HCT116 (cell line): ENCODE measurements around the gene VSTM2B. TPM values are rescaled to one million over a fixed set of nuclear protein-coding genes. Genes with fewer than 3 reads are reported as not detected.

Source experiments
- ATAC-seq: fragments of 200-7000 bp; cut with Tn5 transposase; 2 replicates; pipeline ENCODE4 v1.9.1; 2020; ENCODE audit warnings: mild to moderate bottlenecking, moderate library complexity
- BruUV-seq: library from RNA; stranded (reverse); fragments of 400-500 nt; replicated peaks from 2 replicates; lab custom pipeline; 2021; lab: Mats Ljungman, UMichigan
- CTCF ChIA-PET: fragments of 300-600 bp; sonication (Branson Sonifier 250); formaldehyde crosslinking; loops from one replicate; lab custom pipeline; 2021; ENCODE audit warnings: antibody characterized with exemption; lab: Charles Lee
- POLR2A ChIA-PET: fragments of 300-600, 350-600 bp; sonication (Branson Sonifier 250); formaldehyde crosslinking; loops from one replicate; lab custom pipeline; 2021; ENCODE audit warnings: antibody characterized with exemption; lab: Charles Lee
- RAD21 ChIA-PET, 2 experiments: fragments of 300-600 bp; sonication (Branson Sonifier 250); formaldehyde crosslinking; loops; one replicate each; lab custom pipeline; 2023; ENCODE audit warnings: low total read pairs in 2 of 2; ENCODE audit not compliant: uncharacterized antibody in 2 of 2, unreplicated experiment in 2 of 2, low non-redundant PET in 1 of 2; lab: Charles Lee
- DNase-seq: peaks from one replicate; pipeline ENCODE4 v3.0.0-alpha.2; 2010; ENCODE audit warnings: low read depth, low spot score
- H2AFZ ChIP-seq: fragments of 200-600 bp; shearing (Covaris generic), sonication (generic); 2 replicates; pipeline ENCODE4 v1.6.1; 2017; ENCODE audit warnings: low read depth, mixed run types, mixed read lengths, antibody characterized with exemption, low read length; ENCODE audit not compliant: poor library complexity, severe bottlenecking
- H3K27ac ChIP-seq: 2 replicates; pipeline ENCODE4 v1.5.1; 2012; ENCODE audit warnings: low read depth, low read length
- H3K27me3 ChIP-seq: fragments of 200-600 bp; sonication (generic); 2 replicates; pipeline ENCODE4 v1.6.1; 2016; ENCODE audit warnings: mixed run types, low read length, mixed read lengths; ENCODE audit not compliant: insufficient read depth
- H3K36me3 ChIP-seq, 2 experiments: fragments of 200-500 bp in 1 of 2; fragments of 200-600 bp in 1 of 2; sonication (Bioruptor generic) in 1 of 2; sonication (generic) in 1 of 2; 2 replicates each; pipeline versions ENCODE4 v1.5.1 to v1.6.1; 2014 to 2016; ENCODE audit warnings: low read length in 2 of 2, inconsistent platforms in 1 of 2, mixed read lengths in 1 of 2, mixed run types in 1 of 2; ENCODE audit not compliant: insufficient read depth in 2 of 2, control insufficient read depth in 1 of 2
- H3K4me1 ChIP-seq, 2 experiments: fragments of 200-600 bp in 1 of 2; sonication (generic) in 1 of 2; 2 replicates each; pipeline versions ENCODE4 v1.5.1 to v1.6.1; 2012 to 2017; ENCODE audit warnings: low read length in 2 of 2, inconsistent platforms in 1 of 2, mild to moderate bottlenecking in 1 of 2, mixed read lengths in 1 of 2, mixed run types in 1 of 2, moderate library complexity in 1 of 2; ENCODE audit not compliant: insufficient read depth in 2 of 2, control insufficient read depth in 1 of 2
- H3K4me2 ChIP-seq: fragments of 200-600 bp; sonication (generic); 2 replicates; pipeline ENCODE4 v1.6.1; 2017; ENCODE audit warnings: mixed run types, low read length, mixed read lengths
- H3K4me3 ChIP-seq, 2 experiments: fragments of 200-600 bp in 1 of 2; sonication (generic) in 1 of 2; replicated peaks in 1 of 2; 2 replicates each; pipeline ENCODE4 v1.5.1; 2011 to 2016; ENCODE audit warnings: low read length in 2 of 2, control low read depth in 1 of 2, low read depth in 1 of 2, mild to moderate bottlenecking in 1 of 2, mixed read lengths in 1 of 2, mixed run types in 1 of 2
- H3K79me2 ChIP-seq: fragments of 200-600 bp; sonication (generic); 2 replicates; pipeline ENCODE4 v1.6.1; 2017; ENCODE audit warnings: mild to moderate bottlenecking, mixed run types, low read length, moderate library complexity, mixed read lengths; ENCODE audit not compliant: insufficient read depth
- H3K9ac ChIP-seq: fragments of 200-600 bp; sonication (generic); 2 replicates; pipeline ENCODE4 v1.6.1; 2016; ENCODE audit warnings: low read length, mixed read lengths
- H3K9me2 ChIP-seq: fragments of 200-600 bp; sonication (generic), shearing (Covaris generic); 2 replicates; pipeline ENCODE4 v1.6.1; 2017; ENCODE audit warnings: mixed run types, mild to moderate bottlenecking, moderate library complexity; ENCODE audit not compliant: insufficient read depth
- H3K9me3 ChIP-seq, 2 experiments: fragments of 200-500 bp in 1 of 2; fragments of 200-600 bp in 1 of 2; sonication (Bioruptor generic) in 1 of 2; sonication (generic) in 1 of 2; 2 replicates each; pipeline ENCODE4 v1.6.1; 2014 to 2017; ENCODE audit warnings: low read length in 2 of 2, mixed read lengths in 2 of 2, inconsistent platforms in 1 of 2, low read depth in 1 of 2, mild to moderate bottlenecking in 1 of 2, mixed run types in 1 of 2, moderate library complexity in 1 of 2; ENCODE audit not compliant: control insufficient read depth in 1 of 2, insufficient read depth in 1 of 2
- H4K20me1 ChIP-seq: fragments of 200-600 bp; sonication (generic), shearing (Covaris generic); 2 replicates; pipeline ENCODE4 v1.6.1; 2017; ENCODE audit warnings: mixed run types, mild to moderate bottlenecking, moderate library complexity; ENCODE audit not compliant: insufficient read depth
- CBX3 ChIP-seq: IDR thresholded peaks from 2 replicates; pipeline ENCODE4 v1.6.1; 2012; ENCODE audit warnings: low read depth
- CEBPB ChIP-seq: IDR thresholded peaks from 2 replicates; pipeline ENCODE4 v1.6.1; 2012; ENCODE audit warnings: low read depth
- EGR1 ChIP-seq: IDR thresholded peaks from 2 replicates; pipeline ENCODE4 v1.6.1; 2012; ENCODE audit warnings: low read depth
- ELF1 ChIP-seq: IDR thresholded peaks from 2 replicates; pipeline ENCODE4 v1.6.1; 2012; ENCODE audit warnings: low read depth, borderline replicate concordance
- EZH2phosphoT487 ChIP-seq: fragments of 200-600 bp; IDR thresholded peaks from 2 replicates; pipeline ENCODE4 v1.6.1; 2018; ENCODE audit warnings: antibody characterized with exemption, borderline replicate concordance
- FOSL1 ChIP-seq: IDR thresholded peaks from 2 replicates; pipeline ENCODE4 v1.6.1; 2012; ENCODE audit warnings: low read depth
- POLR2A ChIP-seq: IDR thresholded peaks from 2 replicates; pipeline ENCODE4 v1.7.0; 2011; ENCODE audit warnings: borderline replicate concordance; ENCODE audit not compliant: insufficient read depth, insufficient read length; ENCODE audit errors: extremely low read depth
- POLR2AphosphoS5 ChIP-seq: IDR thresholded peaks from 2 replicates; pipeline ENCODE4 v1.6.1; 2011; ENCODE audit warnings: mild to moderate bottlenecking, low read depth, low read length, moderate library complexity
- RAD21 ChIP-seq: IDR thresholded peaks from 2 replicates; pipeline ENCODE4 v1.6.1; 2012; ENCODE audit warnings: low read depth, mild to moderate bottlenecking
- SP1 ChIP-seq: IDR thresholded peaks from 2 replicates; pipeline ENCODE4 v1.6.1; 2012; ENCODE audit warnings: low read depth
- SRF ChIP-seq: IDR thresholded peaks from 2 replicates; pipeline ENCODE4 v1.6.1; 2012; ENCODE audit warnings: low read depth
- ZFX ChIP-seq: fragments of 450-650 bp; IDR thresholded peaks from 2 replicates; pipeline ENCODE4 v1.6.1; 2017
- ZNF274 ChIP-seq: fragments of 200-500 bp; sonication (Bioruptor generic); IDR thresholded peaks from 2 replicates; pipeline ENCODE4 v1.6.1; 2014; ENCODE audit warnings: mild to moderate bottlenecking, low read depth, low read length, inconsistent platforms
- intact Hi-C: fragments of 100-400 bp; cut with micrococcal nuclease; formaldehyde crosslinking; loops from 2 replicates; pipeline ENCODE4 v1.10.0; 2022
- total RNA-seq: library from RNA; stranded (reverse); gene quantifications from one replicate; pipeline ENCODE4 v1.2.1, GENCODE V29; 2021; ENCODE audit not compliant: unreplicated experiment
- TF ChIP-seq, protein P1 (sequence below): IDR thresholded peaks from 2 replicates; pipeline ENCODE4 v1.6.1; 2011; ENCODE audit warnings: mild to moderate bottlenecking, low read length, moderate library complexity; ENCODE audit not compliant: insufficient replicate concordance; ENCODE audit errors: extremely low read depth
- TF ChIP-seq, protein P2 (sequence below): IDR thresholded peaks from 2 replicates; pipeline ENCODE4 v1.6.1; 2012

VSTM2B gene
- total RNA-seq, 1 experiment from 2014 or later: not detected

DNA sequence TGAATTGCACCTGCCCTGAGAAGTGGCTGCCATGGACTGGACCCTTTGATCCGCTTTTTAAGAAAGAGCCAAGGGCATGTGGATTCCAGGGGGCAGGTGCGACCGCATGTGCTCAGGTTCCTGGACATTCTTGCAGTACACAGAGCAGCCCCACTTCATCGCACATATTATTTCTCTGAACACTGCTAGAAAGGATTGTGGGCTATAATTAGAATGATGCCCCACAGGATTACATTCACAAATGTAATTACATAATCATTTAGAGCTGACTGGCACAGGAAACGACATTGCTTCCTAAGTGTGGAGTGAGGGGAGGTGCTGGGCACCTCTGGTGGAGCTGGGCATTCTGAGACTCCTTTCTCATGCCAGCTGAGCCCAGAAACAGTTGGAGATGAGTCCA lies 37.5 kb upstream of the VSTM2B start:
- Histone ChIP-seq H3K27me3 (peaks cover 32% of the 10 kb centered on the region), H3K27ac (no peak overlapping the region), H3K4me2 (no peak overlapping the region), H4K20me1 (no peaks in the 10 kb centered on the region), H3K9me2 (no peaks in the 10 kb centered on the region), H3K4me3 (no peak overlapping the region), H3K36me3 (no peaks in the 10 kb centered on the region), H3K4me1 (no peaks in the 10 kb centered on the region), H2AFZ (no peak overlapping the region), H3K79me2 (no peaks in the 10 kb centered on the region), H3K9ac (no peak overlapping the region), H3K9me3 (no peaks in the 10 kb centered on the region)
- ChIA-PET CTCF (interaction anchor here (0.9 to 2.3 kb wide), 2 partner anchors 10 to 40 kb away, joined by 4 to 8 read pairs; no protein-coding TSS in a partner anchor), POLR2A (no interaction called here), RAD21 (no interaction called here)
- TF ChIP-seq EZH2phosphoT487: no peak
- no peak for TF ChIP-seq ZNF274
- TF ChIP-seq SP1: no peak
- TF ChIP-seq RAD21: no peak
- TF ChIP-seq, protein P1, sequence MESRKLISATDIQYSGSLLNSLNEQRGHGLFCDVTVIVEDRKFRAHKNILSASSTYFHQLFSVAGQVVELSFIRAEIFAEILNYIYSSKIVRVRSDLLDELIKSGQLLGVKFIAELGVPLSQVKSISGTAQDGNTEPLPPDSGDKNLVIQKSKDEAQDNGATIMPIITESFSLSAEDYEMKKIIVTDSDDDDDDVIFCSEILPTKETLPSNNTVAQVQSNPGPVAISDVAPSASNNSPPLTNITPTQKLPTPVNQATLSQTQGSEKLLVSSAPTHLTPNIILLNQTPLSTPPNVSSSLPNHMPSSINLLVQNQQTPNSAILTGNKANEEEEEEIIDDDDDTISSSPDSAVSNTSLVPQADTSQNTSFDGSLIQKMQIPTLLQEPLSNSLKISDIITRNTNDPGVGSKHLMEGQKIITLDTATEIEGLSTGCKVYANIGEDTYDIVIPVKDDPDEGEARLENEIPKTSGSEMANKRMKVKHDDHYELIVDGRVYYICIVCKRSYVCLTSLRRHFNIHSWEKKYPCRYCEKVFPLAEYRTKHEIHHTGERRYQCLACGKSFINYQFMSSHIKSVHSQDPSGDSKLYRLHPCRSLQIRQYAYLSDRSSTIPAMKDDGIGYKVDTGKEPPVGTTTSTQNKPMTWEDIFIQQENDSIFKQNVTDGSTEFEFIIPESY: no peak
- TF ChIP-seq, protein P2, sequence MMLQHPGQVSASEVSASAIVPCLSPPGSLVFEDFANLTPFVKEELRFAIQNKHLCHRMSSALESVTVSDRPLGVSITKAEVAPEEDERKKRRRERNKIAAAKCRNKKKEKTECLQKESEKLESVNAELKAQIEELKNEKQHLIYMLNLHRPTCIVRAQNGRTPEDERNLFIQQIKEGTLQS: no peak
- TF ChIP-seq EGR1: no peak
- TF ChIP-seq CEBPB: no peak
- TF ChIP-seq SRF: no peak
- no peak for TF ChIP-seq ELF1
- TF ChIP-seq CBX3: no peak
- no peak for TF ChIP-seq POLR2AphosphoS5
- no peak for TF ChIP-seq FOSL1
- no peak for TF ChIP-seq ZFX
- TF ChIP-seq POLR2A: no peak
- DNase-seq: no peak
- BruUV-seq: no TSS peak
- intact Hi-C loops: no loop called here
- ATAC-seq: no peak
